Esophagus (tissue), 2 donors: ENCODE data around the gene SCAMP5. TPM values are rescaled to one million over a fixed set of nuclear protein-coding genes. Genes with fewer than 3 reads are reported as not detected.

Experiments used
- H3K27ac ChIP-seq, 2 donors: one replicate each; pipeline ENCODE4 v1.5.1; 2013; ENCODE audit warnings: low read depth in 2 of 2, mild to moderate bottlenecking in 2 of 2, inconsistent platforms in 1 of 2, low read length in 1 of 2, moderate library complexity in 1 of 2
- H3K27me3 ChIP-seq, 2 donors: one replicate each; pipeline ENCODE4 v1.6.1; 2013; ENCODE audit warnings: low read length in 2 of 2, control low read depth in 1 of 2, mild to moderate bottlenecking in 1 of 2; ENCODE audit not compliant: insufficient read depth in 2 of 2, control insufficient read depth in 1 of 2
- H3K36me3 ChIP-seq, 2 donors: one replicate each; pipeline ENCODE4 v1.6.1; 2013; ENCODE audit warnings: low read length in 1 of 2; ENCODE audit not compliant: control insufficient read depth in 2 of 2, insufficient read depth in 2 of 2
- H3K4me1 ChIP-seq, 2 donors: one replicate each; pipeline ENCODE4 v1.6.1; 2013; ENCODE audit warnings: low read length in 1 of 2; ENCODE audit not compliant: control insufficient read depth in 2 of 2, insufficient read depth in 2 of 2
- H3K4me3 ChIP-seq, 2 donors: one replicate each; pipeline ENCODE4 v1.5.1; 2013; ENCODE audit warnings: low read length in 2 of 2, mild to moderate bottlenecking in 2 of 2, low read depth in 1 of 2, moderate library complexity in 1 of 2
- H3K9me3 ChIP-seq, 2 donors: one replicate each; pipeline ENCODE4 v1.6.1; 2013; ENCODE audit warnings: mild to moderate bottlenecking in 2 of 2, low read depth in 1 of 2, low read length in 1 of 2, moderate library complexity in 1 of 2; ENCODE audit not compliant: control insufficient read depth in 2 of 2, insufficient read depth in 1 of 2
- WGBS, 2 donors: extraction: QIAGEN DNeasy Blood & Tissue Kit; methylation state at CpG; one replicate each; pipeline ENCODE4 v1.1.7; 2013; 5-methylcytosine and 5-hydroxymethylcytosine counted together
- polyA plus RNA-seq, 2 donors: library from polyadenylated mRNA; stranded (reverse); fragments of 200-250 nt; gene quantifications; one replicate each; pipeline ENCODE4 v1.2.3, GENCODE V29; 2013
- donor health status: healthy with polysubstance abuse.
- donor health status: Bipolar disorder and iron deficiency.

The SCAMP5 gene
- polyA plus RNA-seq, 2 donors, result 0.24 to 0.41 TPM

- Histone ChIP-seq H3K4me3 (no peak overlapping the region), H3K4me1 (peaks cover 7 to 18% of the 10 kb centered on the region in 2 donors), H3K36me3 (no peaks in the 10 kb centered on the region), H3K9me3 (no peaks in the 10 kb centered on the region), H3K27me3 (no peaks in the 10 kb centered on the region), H3K27ac (no peak overlapping the region)
- 92 to 94% methylated on average over 7 of the region's 7 CpGs for WGBS, 2 donors
Measured at GRCh38 chr15:75027551-75027950, 32.2 kb downstream of the SCAMP5 start.

- H3K36me3 ChIP-seq, result no peaks in the 10 kb centered on the region
- H3K9me3 ChIP-seq, result no peaks in the 10 kb centered on the region
- no peaks in the 10 kb centered on the region for H3K27me3 ChIP-seq
- 66 to 69% methylated on average over 4 of the region's 4 CpGs for WGBS, 2 donors
- peaks cover 7 to 18% of the 10 kb centered on the region in 2 donors for H3K4me1 ChIP-seq
- H3K27ac ChIP-seq, result no peak overlapping the region
- H3K4me3 ChIP-seq, result no peak overlapping the region
Measured at GRCh38 chr15:75028991-75029377, 33.6 kb downstream of the SCAMP5 start.

GRCh38 chr15:75029378-75030022 is 34.1 kb downstream of the SCAMP5 start:
- Histone ChIP-seq H3K4me3 (peak overlapping the region in 1 of 2 donors; percentile 8), H3K36me3 (no peaks in the 10 kb centered on the region), H3K4me1 (peaks cover 7 to 18% of the 10 kb centered on the region in 2 donors), H3K27me3 (no peaks in the 10 kb centered on the region), H3K27ac (peak overlapping the region; percentile 72 to 90), H3K9me3 (no peaks in the 10 kb centered on the region)
- 17 to 21% methylated on average over 12 of the region's 12 CpGs for WGBS, 2 donors

- no peak overlapping the region for H3K4me3 ChIP-seq
- peaks cover 7 to 18% of the 10 kb centered on the region in 2 donors for H3K4me1 ChIP-seq
- no peaks in the 10 kb centered on the region for H3K27me3 ChIP-seq
- H3K9me3 ChIP-seq, result no peaks in the 10 kb centered on the region
- no peaks in the 10 kb centered on the region for H3K36me3 ChIP-seq
- H3K27ac ChIP-seq, result peak overlapping the region; percentile 72 to 90
- 12 to 32% methylated on average over 2 of the region's 2 CpGs for WGBS, 2 donors
Measured at GRCh38 chr15:75030023-75030413, 34.7 kb downstream of the SCAMP5 start.

DNA sequence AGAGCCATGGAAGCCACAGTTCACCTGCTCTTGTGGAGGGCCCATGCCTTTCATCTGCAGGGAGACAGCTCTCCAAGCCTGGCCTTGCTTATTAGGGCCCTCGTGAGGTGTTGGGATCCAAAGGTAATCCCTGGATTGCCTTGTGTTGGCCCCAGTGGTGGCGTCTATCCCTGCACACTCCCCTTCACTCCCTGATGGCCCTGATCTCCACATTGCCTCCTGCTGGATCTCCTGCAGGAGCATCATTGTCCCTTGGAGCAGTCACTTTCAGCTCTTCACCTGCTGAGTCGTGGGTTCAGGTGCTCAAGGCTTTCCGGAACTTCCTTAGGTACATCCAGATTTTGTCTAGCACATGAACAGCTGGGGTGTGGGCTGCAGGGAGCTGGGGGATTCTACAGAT is 35.1 kb downstream of the SCAMP5 start:
- peaks cover 7 to 18% of the 10 kb centered on the region in 2 donors for H3K4me1 ChIP-seq
- WGBS, 2 donors, result 84 to 89% methylated on average over 4 of the region's 4 CpGs
- no peaks in the 10 kb centered on the region for H3K27me3 ChIP-seq
- H3K4me3 ChIP-seq, result no peak overlapping the region
- no peaks in the 10 kb centered on the region for H3K36me3 ChIP-seq
- no peaks in the 10 kb centered on the region for H3K9me3 ChIP-seq
- H3K27ac ChIP-seq, result peak overlapping the region; percentile 40 to 90

- peak overlapping the region; percentile 73 to 74 for H3K27ac ChIP-seq
Measured at GRCh38 chr15:75031848-75032247, 36.5 kb downstream of the SCAMP5 start.

GRCh38 chr15:75032395-75032794 is 37.0 kb downstream of the SCAMP5 start:
- Histone ChIP-seq H3K27ac (peak overlapping the region; percentile 73 to 74), H3K27me3 (no peaks in the 10 kb centered on the region), H3K9me3 (no peaks in the 10 kb centered on the region), H3K36me3 (no peaks in the 10 kb centered on the region), H3K4me3 (no peak overlapping the region), H3K4me1 (peaks cover 10 to 18% of the 10 kb centered on the region in 2 donors)
- 91 to 94% methylated on average over 2 of the region's 2 CpGs for WGBS, 2 donors

More at GRCh38 chr15:75031848-75032247, 36.5 kb downstream of the SCAMP5 start:
- Histone ChIP-seq H3K4me1 (peaks cover 9 to 18% of the 10 kb centered on the region in 2 donors), H3K4me3 (no peak overlapping the region), H3K9me3 (no peaks in the 10 kb centered on the region), H3K36me3 (no peaks in the 10 kb centered on the region), H3K27me3 (no peaks in the 10 kb centered on the region)
- WGBS, 2 donors, result 57 to 63% methylated on average over 4 of the region's 4 CpGs

GRCh38 chr15:75033809-75034208 is 38.4 kb downstream of the SCAMP5 start:
- Histone ChIP-seq H3K36me3 (no peaks in the 10 kb centered on the region), H3K27ac (no peak overlapping the region), H3K4me3 (no peak overlapping the region), H3K4me1 (peaks cover 10 to 18% of the 10 kb centered on the region in 2 donors), H3K27me3 (no peaks in the 10 kb centered on the region), H3K9me3 (no peaks in the 10 kb centered on the region)
- 74 to 86% methylated on average over 6 of the region's 6 CpGs for WGBS, 2 donors

DNA sequence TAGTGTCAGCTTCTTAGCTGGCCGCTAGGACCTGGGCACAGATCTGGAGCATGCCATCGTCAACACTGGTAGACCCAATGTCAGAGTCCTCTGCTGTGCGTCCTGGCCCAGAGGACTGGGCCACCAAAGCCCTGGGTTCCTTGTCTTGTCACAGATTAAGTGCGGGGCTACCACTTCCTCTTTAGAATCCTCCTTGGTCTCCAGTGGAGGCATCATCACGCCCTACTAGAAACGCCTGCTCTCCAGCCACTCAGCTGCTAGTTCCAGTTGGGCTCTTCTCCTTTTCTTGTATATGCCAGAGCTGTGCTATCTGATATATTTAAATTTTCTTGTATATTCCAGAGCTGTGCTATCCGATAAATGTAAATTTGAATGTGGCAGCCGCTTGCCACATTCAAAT is 39.3 kb downstream of the SCAMP5 start:
- Histone ChIP-seq H3K27ac (peak overlapping the region in 1 of 2 donors; percentile 46), H3K4me1 (peaks cover 7 to 17% of the 10 kb centered on the region in 2 donors), H3K36me3 (no peaks in the 10 kb centered on the region), H3K27me3 (no peaks in the 10 kb centered on the region), H3K4me3 (no peak overlapping the region), H3K9me3 (no peaks in the 10 kb centered on the region)
- 93 to 95% methylated on average over 8 of the region's 8 CpGs for WGBS, 2 donors

DNA sequence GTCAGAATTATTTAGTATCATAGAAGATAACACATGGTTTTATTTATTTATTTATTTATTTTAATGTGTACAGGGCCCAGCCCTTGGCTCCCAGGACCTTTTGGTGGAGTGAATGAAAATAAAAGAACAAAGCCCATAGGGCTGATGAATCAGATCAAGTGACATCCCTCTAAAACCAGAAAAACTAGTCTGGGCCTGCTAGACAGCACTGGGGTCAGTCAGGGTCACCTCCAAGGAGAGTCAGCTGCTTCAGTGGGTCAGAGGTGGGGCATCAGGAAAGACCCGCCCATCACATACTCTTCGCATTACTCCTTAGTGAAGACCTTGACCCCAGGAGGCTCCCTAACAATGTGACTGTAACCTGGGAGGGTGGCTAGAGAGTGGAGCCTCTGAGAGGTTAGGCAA is 40.9 kb downstream of the SCAMP5 start:
- no peaks in the 10 kb centered on the region for H3K36me3 ChIP-seq
- H3K4me1 ChIP-seq, result peaks cover 3% of the 10 kb centered on the region in 2 donors
- H3K4me3 ChIP-seq, result no peak overlapping the region
- 69 to 73% methylated on average over 2 of the region's 2 CpGs for WGBS, 2 donors
- H3K9me3 ChIP-seq, result no peaks in the 10 kb centered on the region
- peak overlapping the region; percentile 86 to 91 for H3K27ac ChIP-seq
- H3K27me3 ChIP-seq, result no peaks in the 10 kb centered on the region
